Left hindlimb (tissue), 1 donor: ENCODE results near the gene DNM2.
"Not testable (repeated sequence)": the region's sequence is repeated elsewhere in the genome, so short reads cannot be mapped to it uniquely, and the experiment has no call there.

Experiments
- DNase-seq: peaks from one replicate; pipeline ENCODE4 v3.0.0-alpha.2; 2018

Gene DNM2

GRCh38 chr19:10727685-10728201 is 9.9 kb downstream of the DNM2 start:
- no peak for DNase-seq

- DNase-seq = no peak
Observed at GRCh38 chr19:10729411-10729810, 11.5 kb downstream of the DNM2 start.

DNA sequence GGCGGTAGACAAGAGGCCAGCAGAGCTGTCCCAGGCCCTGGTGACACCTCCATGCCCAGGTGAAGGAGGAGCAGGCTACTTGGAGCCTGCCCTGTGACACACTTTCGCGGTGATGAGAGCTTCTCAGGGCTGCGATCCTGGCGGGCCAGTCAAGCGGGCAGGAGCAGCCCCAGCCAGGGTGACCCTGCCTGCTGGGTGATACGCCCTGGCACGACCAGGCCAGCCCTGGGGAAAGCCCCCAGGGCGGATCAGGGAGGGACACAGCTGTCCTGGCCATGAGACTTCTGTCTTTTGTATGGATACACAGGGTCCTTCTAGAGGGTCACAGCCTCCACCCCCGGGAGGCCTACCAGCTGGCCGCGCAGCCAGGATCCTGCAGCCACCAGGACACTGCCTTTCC is 13.1 kb downstream of the DNM2 start:
- no peak for DNase-seq

DNA sequence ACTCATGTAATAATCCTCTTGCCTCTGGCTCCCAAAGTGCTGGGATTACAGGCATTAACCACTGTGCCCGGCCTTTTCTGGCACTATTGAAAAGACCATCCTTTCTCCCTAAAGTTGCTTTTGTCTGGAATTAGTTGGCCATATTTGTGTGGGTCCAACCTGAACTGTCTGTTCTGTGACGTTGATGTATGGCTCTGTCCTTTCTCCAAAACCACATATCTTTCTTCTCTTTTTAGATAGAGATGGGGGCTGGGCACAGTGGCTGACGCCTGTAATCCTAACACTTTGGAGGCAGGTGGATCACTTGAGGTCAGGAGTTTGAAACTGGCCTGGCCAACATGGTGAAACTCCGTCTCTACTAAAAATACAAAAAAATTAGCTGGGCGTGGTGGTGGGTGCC is 17.9 kb downstream of the DNM2 start:
- DNase-seq = no peak

DNA sequence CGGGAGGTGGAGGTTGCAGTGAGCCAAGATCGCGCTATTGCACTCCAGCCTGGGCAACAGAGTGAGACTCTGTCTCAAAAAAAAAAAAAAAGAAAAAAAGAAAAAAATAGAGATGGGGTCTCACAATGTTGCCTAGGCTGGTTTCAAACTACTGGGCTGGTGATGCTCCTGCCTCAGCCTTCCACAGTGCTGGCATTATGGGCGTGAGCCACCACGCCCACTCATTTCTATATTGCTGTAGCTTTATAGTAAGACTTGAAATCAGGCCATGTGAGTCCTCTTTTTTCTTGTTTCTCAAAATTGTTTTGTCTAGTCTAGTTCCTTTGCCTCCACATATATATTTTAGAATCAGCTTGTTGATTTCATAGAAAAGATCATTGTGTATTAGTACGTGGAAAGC is 18.3 kb downstream of the DNM2 start:
- no peak for DNase-seq

- DNase-seq = no peak
Observed at GRCh38 chr19:10736916-10737551, 19.2 kb downstream of the DNM2 start.

DNA sequence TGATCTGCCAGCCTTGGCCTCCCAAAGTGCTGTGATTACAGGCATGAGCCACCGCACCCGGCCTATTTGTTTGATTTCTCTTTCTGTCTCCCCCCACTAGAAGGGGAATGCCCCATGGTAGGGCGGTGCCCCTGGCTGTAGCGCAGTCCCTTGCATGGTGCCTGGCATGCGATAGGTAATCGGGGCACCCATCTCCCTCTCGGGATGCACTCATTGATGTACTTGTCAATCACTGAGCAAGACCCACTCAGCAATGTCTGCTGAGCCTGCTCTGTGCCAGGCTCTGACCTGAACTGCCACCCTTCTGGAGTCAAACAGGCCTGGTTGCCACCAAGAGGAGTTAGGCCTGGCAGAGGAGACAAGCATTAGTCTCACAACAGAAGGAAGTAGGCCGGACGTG is 19.8 kb downstream of the DNM2 start:
- no peak for DNase-seq

DNA sequence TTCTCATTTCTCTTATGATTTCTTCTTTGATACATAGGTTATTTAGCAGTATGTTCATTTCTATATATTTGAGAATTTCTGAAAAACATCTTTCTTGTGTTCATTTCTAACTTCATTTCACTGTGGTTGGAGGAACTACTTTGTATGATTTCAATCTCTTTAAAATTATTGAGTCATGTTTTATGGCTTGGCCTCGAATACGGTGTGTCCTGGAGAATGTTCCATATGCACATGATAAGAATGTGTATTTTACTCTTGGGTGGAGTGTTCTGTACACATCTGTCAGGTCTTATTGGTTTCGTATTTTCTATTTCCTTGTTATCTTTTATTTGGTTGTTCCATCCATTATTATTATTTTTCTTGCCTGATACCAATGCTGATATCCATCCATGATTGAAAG is 22.9 kb downstream of the DNM2 start:
- no peak for DNase-seq

- no peak for DNase-seq
Observed at GRCh38 chr19:10742476-10742875, 24.6 kb downstream of the DNM2 start.

- DNase-seq = no peak
Observed at GRCh38 chr19:10744253-10744798, 26.4 kb downstream of the DNM2 start.

DNA sequence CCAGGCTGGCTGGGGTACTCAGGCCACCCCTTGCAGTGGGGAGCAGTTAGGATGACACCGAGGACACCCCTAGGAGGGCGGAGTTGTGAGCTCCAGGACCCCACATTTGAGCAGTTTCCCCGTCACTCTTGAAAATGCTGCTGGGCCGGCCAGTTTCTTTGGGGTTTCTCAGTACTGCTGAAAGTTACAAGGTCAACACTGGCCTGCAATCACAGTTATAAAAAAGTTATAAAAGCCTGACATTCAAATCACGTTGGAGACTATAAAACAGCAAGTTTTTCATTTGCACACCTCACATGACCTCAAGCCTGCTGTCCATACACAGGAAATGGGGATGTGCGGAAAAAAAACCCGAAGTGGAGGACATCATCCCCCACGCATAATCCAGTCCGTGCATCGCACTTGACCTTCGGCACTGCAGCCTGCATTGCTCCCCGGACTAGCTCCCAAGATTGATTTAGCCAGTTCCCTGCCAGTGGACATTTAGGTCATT is 27.0 kb downstream of the DNM2 start:
- DNase-seq = no peak

- DNase-seq = not testable (repeated sequence)
Observed at GRCh38 chr19:10746437-10746836, 28.6 kb downstream of the DNM2 start.

DNA sequence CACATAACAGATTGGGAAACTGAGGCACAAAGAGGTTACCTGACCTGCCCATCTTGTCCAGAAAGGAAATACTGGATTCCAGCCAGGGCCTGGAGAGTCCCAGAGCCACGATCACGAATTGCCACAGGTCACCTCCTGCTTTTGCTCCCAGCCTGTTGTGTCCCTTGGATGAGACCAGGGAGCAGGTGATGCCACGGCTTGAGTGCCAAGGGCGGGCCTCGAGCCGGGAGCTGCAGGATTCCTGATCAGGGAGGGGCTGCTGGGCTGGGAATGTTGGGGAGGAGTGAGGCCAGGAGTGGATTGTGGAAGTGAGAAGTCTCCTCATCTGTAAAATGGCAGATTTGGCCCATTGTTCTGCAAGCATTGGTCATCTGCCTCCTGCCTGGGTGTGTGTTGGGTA is 29.4 kb downstream of the DNM2 start:
- DNase-seq = no peak

- no peak for DNase-seq
Observed at GRCh38 chr19:10747674-10748073, 29.8 kb downstream of the DNM2 start.

DNA sequence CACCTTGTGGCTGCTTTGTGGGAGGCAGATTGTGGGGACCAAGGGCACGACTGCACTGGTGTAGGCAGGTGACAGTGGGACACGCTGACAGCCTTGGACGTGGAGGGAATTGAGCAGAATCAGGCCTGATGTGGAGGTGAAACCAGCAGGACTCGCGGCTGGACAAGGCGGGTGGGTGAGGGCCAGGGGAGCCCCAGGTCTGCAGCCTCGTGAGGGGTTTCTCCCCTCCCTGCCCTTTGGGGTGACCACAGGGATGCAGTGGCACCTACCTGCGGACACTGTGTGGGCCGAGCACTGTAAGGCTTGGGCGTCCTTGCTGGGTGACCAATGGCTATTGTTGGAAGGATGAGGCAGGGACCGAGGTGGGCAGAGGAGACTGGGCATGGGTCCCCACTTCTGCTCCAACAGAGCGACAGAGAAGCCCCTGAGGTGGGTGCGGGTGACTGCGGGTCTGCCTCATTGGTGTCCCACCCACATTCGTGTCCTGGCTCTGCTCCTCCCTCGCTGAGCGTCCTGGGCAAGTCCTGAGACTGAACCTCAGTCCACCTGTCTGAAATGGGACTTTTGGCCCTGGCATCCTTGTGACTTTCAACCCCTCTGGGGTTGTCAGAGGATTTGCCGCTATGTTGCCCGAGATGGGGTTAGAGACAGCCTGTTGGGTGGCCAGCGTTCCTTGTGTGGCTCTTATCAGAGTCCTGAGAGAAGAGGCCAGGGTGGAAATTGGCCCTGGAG is 30.5 kb downstream of the DNM2 start:
- DNase-seq = no peak

GRCh38 chr19:10748927-10749434 is 31.1 kb downstream of the DNM2 start:
- DNase-seq = no peak

DNA sequence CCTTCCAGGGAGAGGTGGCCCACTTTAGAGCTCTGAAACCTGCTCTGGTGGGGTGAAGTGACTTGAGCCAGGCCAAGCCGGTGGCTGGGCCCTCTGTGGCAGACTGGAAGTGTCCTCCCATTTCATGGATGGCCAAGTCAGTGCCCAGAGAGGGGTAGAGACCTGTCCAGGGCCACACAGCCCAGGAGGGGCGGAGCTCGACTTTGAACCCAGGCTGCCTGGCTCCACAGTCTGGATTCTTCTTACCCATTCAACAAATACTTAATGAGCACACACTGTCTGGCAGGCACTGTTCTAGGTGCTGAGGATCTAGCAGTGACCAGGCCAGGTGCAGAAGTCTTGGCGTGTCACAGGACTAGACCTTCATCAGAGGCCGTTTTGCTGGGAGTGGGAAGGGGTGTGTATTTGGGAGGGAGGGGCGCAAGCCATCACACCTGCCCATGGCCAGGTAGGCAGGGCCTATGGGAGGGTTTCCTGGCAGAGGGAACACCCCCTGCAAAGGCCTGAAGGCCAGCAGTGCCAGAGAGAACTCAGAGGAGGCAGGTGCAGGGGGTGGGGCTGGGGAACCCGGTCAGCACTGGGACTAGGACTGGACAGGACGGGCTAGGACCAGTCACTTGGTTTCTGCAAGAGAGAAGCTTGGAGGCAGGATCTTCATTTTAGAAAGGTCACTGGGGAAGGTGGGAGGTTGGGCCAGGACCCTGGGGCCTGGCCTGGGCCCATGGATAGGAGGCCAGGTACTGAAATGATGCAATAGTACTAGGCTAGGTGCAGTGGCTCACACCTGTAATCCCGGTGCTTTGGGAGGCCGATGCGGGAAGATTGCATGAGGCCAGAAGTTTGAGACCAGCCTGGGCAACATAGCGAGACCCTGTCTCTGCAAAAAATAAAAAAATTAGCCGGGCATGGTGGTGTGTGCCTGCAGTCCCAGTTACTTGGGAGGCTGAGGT is 31.8 kb downstream of the DNM2 start:
- DNase-seq = no peak

GRCh38 chr19:10751109-10751953 is 33.5 kb downstream of the DNM2 start:
- no peak for DNase-seq

- no peak for DNase-seq
Observed at GRCh38 chr19:10752237-10752912, 34.5 kb downstream of the DNM2 start.

DNA sequence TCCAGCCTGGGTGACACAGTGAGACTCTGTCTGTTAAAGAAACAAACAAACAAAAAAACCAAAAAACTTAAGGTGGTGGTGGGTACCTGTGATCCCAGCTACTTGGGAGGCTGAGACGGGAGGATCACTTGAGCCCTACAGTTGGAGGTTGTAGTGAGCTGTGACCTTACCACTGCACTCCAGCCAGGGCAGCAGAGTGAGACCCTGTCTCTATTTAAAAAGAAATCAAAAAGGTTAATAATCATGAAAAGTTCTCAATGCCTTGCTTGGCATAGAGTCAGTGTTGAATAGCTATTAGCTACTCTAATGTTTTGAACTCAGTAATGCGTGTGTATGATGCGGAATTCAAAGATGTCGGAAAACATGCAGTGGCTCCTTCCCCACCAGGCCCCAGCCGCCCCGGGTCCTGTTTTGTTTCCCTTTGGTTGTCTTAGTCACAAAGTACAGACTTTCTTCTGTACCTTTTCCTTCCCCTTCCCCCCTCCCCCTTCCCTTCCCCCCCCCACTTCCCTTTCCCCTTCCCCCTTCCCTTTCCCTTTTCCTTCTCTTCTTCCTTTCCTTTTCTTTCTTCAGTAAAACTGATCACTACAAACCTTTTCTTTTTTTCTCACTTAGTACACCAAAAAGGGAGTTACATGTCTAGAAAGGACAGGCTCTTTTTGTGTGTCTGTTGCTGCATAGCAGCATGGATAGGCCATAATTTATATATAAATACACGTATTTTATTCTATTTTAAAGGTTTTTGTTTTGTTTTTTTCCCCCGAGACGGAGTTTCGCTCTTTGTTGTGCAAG is 35.2 kb downstream of the DNM2 start:
- DNase-seq = no peak
